IPS-NIHi7 (cell line): ENCODE measurements around the gene MARCHF2.

Experiments
- DNase-seq: peaks from one replicate; pipeline ENCODE4 v3.0.0; 2012; ENCODE audit warnings: mixed read lengths; ENCODE audit errors: extremely low spot score

The MARCHF2 gene

GRCh38 chr19:8387688-8388611 is 25.2 kb upstream of the MARCHF2 start:
- no peak for DNase-seq

DNA sequence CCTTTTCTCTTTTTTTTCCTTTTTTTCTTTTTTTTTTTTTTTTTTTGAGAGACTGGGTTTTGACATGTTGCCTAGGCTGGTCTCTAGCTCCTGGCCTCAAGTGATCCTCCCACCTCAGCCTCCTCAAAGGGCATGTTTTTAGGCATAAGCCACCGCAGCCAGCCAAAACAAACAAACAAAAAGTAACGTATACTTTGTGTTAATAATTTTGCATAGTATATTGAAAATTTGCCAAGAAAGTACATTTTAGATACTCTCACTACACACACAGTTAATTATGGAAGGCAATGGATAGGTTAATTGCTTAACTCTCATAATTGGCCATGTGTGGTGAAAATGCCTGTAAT is 24.5 kb upstream of the MARCHF2 start:
- DNase-seq = no peak

- DNase-seq = peak; percentile 99
Observed at GRCh38 chr19:8389891-8390616, 23.1 kb upstream of the MARCHF2 start, which contains the start of gene RAB11B. RAB11B (plus strand) TSS chr19:8390360; CDS start chr19:8390417, 57 bp downstream.

GRCh38 chr19:8390617-8390981 is 22.5 kb upstream of the MARCHF2 start:
- peak; percentile 93 for DNase-seq

GRCh38 chr19:8391198-8392016 is 21.7 kb upstream of the MARCHF2 start:
- no peak for DNase-seq

- no peak for DNase-seq
Observed at GRCh38 chr19:8392017-8392591, 21.0 kb upstream of the MARCHF2 start.

GRCh38 chr19:8393192-8393870 is 19.8 kb upstream of the MARCHF2 start:
- no peak for DNase-seq

DNA sequence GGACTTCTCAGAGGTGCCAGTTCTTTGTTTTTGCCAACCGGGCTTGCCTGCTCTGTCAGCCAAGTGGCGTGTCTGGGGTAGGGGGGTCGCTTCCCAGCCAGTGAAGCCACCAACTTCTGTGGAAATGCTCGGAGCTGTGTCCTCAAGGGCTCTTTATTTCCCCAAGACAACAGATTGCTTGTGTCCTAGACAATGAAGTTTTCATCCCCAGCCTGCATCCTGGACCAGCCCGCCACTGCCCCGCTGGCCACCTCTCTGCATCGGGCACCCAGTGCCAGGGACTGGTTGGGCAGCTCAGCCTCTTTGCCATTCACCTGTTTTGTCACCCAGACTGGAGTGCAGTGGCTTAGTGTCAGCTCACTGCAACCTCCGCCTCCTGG is 19.2 kb upstream of the MARCHF2 start:
- no peak for DNase-seq

- no peak for DNase-seq
Observed at GRCh38 chr19:8395621-8396082, 17.5 kb upstream of the MARCHF2 start.

DNA sequence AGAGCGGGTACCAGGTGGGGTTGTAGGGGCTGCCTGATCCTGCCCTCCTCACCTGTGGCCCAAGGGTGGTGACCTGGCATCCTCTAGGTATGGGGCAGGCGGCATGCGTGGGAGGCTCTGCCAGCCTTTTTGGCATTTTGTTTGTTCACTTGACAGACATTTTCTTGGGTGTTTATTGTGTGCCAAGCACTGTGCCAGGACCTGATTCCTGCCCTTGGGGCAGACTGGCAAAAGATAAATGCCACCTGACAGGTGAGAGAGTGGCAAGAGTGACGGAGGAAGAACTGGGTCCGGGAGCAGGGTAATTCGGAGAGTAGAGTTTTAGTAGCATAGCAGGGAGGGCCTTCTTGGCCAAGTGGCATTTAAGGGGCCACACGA is 16.9 kb upstream of the MARCHF2 start:
- no peak for DNase-seq

GRCh38 chr19:8396563-8397203 is 16.4 kb upstream of the MARCHF2 start:
- peak; percentile 77 for DNase-seq

DNA sequence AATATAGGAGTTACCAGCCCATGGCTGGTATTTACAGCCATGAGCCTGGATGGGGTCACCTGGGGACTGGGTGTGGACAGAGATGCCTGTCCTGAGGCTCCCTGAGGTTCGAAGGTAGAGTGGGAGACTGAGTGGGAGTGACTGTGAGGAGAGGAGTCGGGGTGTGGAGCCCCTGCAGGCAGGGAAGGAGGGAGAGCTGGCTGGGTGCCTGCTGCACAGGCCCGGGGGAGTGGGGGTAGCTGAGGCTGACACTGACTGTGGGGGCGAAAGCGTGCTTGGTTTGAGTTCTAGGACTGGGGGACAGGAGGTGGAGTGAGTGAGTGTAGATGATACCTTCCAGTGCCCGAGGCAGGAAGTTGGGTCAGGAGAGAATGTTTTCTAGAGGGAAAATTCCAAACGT is 15.8 kb upstream of the MARCHF2 start:
- no peak for DNase-seq

DNA sequence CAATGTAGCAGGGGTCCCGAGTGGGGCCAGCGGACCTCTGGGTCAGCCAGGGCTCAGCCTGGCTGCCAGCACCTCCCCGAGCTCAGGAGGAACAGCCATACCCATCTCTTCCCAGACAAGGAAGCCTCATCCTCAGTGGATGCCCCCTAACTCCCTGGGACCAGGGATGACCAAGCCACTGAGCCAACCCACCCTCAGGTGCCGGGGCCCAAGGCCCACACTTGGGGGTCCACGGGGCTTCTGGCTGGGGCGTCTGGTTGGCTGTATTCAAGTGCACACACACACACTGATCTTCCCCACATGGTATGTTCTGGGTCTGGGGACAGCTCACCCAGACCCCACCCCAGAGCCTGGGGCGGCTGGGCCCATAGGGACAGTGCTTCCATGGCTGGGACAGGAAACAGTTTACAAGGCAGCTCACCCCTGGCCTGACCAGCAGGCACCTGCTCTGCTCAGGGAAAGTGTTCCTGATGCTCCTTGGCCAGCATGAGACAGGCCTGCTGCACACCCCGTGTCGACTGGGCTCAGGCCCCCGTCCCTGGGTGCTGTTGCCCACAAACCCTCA is 15.3 kb upstream of the MARCHF2 start:
- DNase-seq = no peak

DNA sequence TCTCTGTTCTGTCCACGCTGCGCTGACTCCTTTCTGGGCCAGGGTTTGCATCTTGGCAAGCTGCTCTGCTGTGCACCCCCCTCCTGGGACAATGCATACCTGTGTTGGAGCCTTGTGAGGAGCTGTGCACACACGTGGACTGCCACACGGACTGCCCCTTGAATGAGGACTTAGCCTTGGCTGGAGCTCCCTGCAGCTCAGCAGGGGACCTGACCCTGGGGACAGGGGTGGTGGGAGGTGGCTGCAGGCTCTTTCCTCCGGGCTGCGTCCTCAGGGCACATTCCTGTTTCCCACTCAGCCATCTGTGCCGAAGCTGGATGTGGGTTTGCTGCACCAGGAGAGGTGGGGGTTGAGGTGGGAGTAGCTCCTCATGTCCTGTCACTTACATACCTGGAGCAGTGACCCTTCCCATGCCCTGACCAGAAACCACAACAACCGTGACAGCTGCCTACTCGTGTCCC is 14.8 kb upstream of the MARCHF2 start:
- no peak for DNase-seq

DNA sequence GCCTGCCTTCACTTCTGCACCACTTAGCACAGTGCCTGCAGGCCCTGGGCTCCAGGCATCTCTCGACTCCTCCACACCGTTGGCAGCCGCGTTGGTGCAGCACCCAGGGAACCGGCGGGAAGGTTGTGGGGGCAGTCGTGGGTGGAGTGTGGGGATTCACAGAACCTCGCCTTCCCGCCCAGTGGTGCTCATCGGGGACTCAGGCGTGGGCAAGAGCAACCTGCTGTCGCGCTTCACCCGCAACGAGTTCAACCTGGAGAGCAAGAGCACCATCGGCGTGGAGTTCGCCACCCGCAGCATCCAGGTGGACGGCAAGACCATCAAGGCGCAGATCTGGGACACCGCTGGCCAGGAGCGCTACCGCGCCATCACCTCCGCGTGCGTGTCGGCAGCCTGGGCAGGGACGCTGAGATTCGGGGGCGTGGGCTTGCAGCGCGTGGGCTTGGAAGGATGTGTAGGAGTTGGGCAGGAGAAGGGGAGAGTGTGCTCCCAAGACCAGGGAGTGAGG is 13.4 kb upstream of the MARCHF2 start:
- DNase-seq = no peak

- DNase-seq = no peak
Observed at GRCh38 chr19:8401981-8402411, 11.1 kb upstream of the MARCHF2 start.

- DNase-seq = no peak
Observed at GRCh38 chr19:8403098-8403819, 9.8 kb upstream of the MARCHF2 start.

DNA sequence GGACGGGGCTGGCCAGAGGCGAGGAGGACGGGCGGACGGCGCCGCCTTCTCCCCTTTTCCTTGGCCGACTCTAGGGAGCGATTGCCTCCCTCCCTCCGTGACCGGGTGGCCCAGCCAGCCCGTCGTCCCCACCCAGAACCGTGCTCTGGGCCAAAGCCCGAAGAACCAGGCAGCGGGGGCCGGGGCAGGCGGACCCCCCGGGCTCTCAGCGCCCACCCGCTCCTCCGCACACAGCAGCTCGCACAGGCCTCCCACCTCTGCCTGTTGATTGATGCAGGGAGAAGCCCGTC is 9.3 kb upstream of the MARCHF2 start:
- DNase-seq = no peak

GRCh38 chr19:8404391-8405151 is 8.5 kb upstream of the MARCHF2 start:
- no peak for DNase-seq
